DOHH2 (cell line): ENCODE measurements around the gene FCGBP.

Experiments
- CTCF ChIP-seq: fragments of 200-600 bp; sonication (generic); IDR thresholded peaks from one replicate; pipeline ENCODE4 v1.5.1; 2014; ENCODE audit warnings: antibody characterized with exemption, mild to moderate bottlenecking, low read depth, low read length; ENCODE audit not compliant: poor library complexity, severe bottlenecking
- EZH2phosphoT487 ChIP-seq: fragments of 200-600 bp; sonication (generic); IDR thresholded peaks from 2 replicates; pipeline ENCODE4 v1.6.1; 2017; ENCODE audit warnings: borderline replicate concordance, mild to moderate bottlenecking, antibody characterized with exemption, low read length, moderate library complexity, mixed read lengths

GRCh38 chr19:39949026-39949747 lies 14.8 kb upstream of the FCGBP start:
- TF ChIP-seq CTCF (no peak), EZH2phosphoT487 (no peak)
